GM18505 (cell line): ENCODE measurements around the gene SIL1.
"Not testable (repeated sequence)": the region's sequence is repeated elsewhere in the genome, so short reads cannot be mapped to it uniquely, and the experiment has no call there.

Source experiments
- ATAC-seq: cut with Tn5 transposase; IDR thresholded peaks from one replicate; pipeline ENCODE4 v1.9.1; 2021; ENCODE audit not compliant: unreplicated experiment
- POLR2A ChIP-seq: IDR thresholded peaks from 4 replicates; pipeline ENCODE4 v1.6.1; 2011; ENCODE audit warnings: borderline replicate concordance; ENCODE audit not compliant: insufficient read depth, insufficient read length; ENCODE audit errors: extremely low read depth

SIL1 gene

GRCh38 chr5:139038613-139039305, 159.4 kb downstream of the SIL1 start:
- ATAC-seq: no peak
- no peak for TF ChIP-seq POLR2A

DNA sequence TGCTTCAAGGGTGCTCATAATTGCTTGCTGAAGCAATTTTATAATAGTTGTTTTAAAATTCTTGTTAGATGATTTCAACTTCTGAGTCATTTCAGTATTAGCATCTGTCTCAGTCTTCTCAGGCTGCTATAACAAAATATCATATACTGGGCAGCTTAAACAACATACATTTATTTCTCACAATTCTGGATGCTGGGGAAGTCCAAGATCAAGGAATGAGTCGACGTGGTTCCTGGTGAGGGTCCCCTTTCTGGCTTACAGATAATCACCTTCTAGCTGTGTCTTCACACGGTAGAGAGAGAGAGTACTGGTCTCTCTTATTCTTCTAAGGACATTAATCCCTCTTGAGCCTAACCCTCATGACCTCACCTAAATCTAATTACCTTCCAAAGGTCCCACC, 160.4 kb downstream of the SIL1 start:
- no peak for TF ChIP-seq POLR2A
- no peak for ATAC-seq

DNA sequence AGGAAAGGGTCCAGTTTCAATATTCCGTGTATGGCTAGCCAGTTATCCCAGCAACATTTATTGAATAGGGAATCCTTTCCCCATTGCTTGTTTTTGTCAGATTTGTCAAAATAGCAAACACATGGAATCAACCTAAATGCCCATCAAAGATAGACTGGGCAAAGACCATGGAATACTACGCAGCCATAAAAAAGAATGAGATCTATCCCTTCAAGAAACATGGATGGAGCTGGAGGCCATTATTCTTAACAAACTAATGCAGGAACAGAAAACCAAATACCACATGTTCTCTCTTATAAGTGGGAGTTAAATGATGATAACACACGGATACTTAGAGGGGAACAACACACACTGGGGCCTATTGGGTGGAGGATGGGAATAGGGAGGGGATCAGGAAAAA, 161.8 kb downstream of the SIL1 start:
- not testable (repeated sequence) for ATAC-seq

DNA sequence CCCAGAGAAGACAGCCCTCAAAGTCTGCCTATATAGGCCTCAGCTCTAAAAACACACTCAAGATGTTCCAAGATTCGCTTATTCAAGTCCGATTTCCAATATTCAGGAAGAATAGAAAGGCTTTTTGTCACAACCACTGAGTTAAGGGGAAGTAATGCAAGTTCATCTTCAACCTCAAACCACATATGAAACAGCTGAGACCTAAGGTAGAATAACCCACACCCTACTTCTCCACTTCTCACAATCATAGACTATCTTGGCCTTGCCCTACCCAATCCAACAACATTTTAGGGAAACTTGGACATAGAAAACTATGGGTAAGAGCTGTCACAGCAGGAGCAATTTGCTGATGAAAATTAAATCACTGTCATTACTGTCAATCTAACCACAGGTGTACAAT, 171.0 kb downstream of the SIL1 start:
- ATAC-seq: no peak
- no peak for TF ChIP-seq POLR2A

DNA sequence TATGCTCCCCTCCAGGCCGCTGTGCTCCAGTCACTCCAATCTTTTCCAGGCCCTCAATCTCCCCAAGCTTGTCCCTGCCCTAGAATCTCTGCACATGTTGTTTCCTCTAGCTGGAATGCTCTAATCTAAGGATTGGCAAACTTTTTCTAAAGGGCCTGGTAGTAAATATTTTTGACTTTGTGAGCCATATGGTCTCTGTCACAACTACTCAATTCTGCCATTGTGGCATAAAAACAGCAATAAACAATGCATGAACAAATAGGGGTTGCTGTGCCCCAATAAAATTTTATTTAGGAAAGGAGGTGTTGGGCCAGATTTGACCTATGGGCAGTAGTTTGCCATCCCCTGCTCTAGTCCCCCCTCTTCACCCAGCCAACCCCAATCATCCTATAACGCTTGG, 172.5 kb downstream of the SIL1 start:
- ATAC-seq: no peak
- no peak for TF ChIP-seq POLR2A

GRCh38 chr5:139023286-139023685, 174.9 kb downstream of the SIL1 start:
- TF ChIP-seq POLR2A: no peak
- no peak for ATAC-seq

DNA sequence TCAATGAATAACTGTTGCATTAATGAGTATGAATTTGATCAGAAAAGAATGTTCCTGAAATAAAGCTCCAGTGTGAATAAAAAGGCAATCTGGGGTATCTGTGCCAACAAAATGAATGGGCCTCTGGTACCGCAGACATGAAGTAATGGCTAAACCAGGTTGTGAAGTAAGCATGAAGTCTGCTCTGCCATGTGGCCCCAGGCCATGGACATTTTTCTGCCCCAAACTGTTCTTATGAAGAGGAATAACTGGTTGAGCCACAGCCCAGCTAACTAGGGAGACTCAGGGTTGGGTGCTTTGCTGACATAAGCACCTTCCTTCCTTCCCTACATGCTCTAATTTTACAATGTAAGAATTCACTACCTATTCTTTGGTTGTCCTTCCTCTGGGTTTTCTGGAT, 175.6 kb downstream of the SIL1 start:
- ATAC-seq: no peak
- no peak for TF ChIP-seq POLR2A

DNA sequence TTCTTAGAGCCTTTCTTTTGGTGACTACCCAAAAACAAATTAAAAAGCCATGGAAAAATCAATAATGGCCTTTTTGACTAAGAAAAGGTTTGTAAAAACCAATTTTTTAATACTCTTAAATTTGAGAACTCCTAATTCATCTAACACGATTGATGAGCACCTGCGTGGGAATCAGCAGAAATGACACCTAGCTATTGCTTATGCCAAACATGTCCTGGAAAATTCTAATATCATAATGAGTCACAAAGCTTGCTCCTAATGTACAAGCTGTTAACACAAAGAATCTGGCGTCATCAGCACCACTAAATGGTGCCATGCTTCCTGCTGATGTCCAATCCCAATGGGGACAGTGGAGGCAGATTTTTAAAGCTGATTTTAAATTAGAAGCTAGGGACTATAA, 176.8 kb downstream of the SIL1 start:
- no peak for ATAC-seq
- no peak for TF ChIP-seq POLR2A

DNA sequence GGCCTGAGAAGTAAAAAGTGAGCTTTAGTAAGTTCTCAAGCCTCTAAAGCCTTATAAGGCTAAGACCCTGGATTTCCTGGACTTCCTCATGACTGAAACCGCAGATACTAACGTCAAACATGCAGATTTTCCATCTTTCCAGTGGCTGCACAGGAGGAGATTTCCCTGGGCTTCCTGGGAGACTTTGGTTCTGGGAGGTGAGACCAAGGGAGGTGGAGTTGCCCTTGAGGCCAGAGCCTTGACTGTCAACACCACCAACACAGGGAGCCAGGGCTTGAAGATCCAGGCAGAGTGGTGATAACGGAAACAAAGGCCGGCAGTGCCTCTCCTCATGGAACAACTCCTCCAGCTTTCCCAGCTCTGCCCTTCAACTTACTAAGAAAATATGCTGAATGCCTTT, 178.3 kb downstream of the SIL1 start:
- no peak for TF ChIP-seq POLR2A
- ATAC-seq: no peak

DNA sequence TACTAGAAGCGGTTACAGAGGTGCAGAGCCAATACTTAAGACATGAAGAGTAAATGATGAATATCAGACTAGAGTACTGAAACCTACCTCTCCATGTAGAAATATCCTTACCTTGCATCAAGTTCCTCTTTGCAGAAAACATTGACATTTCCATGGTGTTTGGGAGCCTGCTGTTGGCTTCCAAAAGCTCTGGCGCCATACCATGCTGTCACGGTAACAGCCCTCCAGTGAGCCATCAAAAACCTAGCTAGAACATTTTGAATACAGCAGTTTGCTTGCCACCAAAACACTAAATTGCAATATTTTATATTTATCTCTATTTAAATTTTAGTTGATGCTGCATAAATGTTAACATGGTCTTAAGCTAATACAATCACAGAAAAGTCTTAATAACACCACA, 179.0 kb downstream of the SIL1 start:
- ATAC-seq: no peak
- no peak for TF ChIP-seq POLR2A

DNA sequence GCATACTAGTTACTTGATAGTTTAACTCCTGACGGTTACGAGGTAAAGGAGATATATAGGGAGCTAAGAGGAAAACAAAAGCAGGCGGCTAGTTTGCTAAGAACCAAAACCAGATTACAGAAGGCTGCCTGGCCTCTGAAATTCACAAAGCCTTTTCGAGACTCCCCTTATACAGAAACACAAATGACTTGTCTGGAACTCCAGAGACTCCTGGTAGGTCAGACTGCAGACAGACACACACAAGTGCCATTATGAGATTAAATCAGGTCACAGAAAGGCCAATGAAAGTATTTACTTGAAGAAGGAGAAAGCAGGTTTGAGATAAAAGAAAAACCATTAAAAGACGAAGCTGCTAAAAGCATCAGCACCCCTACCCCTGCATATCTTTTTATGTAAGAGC, 180.5 kb downstream of the SIL1 start:
- no peak for ATAC-seq
- TF ChIP-seq POLR2A: no peak

DNA sequence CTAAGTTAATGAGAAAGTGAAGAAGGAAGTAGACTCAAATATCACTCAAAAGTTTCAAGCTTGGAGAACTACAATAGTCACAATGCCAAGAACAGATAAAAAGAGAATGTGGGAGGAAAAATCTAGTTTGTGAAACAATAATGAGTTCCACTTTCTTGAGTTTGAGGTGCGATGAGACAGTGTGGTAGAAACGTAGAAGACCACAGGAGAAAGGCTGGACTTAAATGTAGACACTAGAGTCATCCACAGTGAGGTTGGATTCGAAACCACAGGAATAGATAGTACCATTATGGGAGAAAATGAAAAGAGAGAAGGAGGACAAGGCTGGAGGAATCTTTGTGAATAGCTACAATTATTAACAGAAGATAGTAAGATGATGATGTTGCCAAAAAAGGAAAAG, 182.0 kb downstream of the SIL1 start:
- no peak for TF ChIP-seq POLR2A
- no peak for ATAC-seq

GRCh38 chr5:139014726-139015125, 183.4 kb downstream of the SIL1 start:
- no peak for ATAC-seq

DNA sequence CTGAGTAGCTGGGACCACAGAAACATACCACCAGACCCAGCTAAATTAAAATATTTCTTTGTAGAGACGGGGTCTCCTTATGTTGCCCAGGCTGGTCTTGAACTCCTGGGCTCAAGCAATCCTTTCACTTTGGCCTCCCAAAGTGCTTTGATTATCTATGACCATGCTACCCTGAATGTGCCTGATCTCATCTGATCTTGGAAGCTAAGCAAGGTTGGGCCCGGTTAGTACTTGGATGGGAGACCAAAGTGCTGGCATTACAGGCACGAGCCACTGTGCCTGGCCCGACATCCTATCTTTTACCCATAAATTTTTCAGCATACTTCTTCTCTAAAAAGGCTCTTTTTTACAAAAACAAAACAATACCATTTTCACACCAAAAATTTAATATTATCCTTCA, 186.0 kb downstream of the SIL1 start:
- no peak for TF ChIP-seq POLR2A
- ATAC-seq: no peak

More at GRCh38 chr5:139014726-139015125, 183.4 kb downstream of the SIL1 start:
- no peak for TF ChIP-seq POLR2A

DNA sequence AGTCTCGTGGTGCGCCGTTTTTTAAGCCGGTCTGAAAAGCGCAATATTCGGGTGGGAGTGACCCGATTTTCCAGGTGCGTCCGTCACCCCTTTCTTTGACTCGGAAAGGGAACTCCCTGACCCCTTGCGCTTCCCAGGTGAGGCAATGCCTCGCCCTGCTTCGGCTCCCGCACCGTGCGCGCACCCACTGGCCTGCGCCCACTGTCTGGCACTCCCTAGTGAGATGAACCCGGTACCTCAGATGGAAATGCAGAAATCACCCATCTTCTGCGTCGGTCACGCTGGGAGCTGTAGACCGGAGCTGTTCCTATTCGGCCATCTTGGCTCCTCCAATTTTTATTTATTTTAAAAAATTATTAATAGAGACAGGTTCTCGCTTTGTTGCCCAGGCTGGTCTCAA, 187.0 kb downstream of the SIL1 start:
- not testable (repeated sequence) for ATAC-seq
